ENCODE data around the gene CAND2.

CAND2 gene

GRCh38 chr3:12753275-12754028 is 43.0 kb upstream of the CAND2 start:
- TF ChIP-seq CTCF (IDR thresholded peaks at IDR 0.05) = no peak

GRCh38 chr3:12754313-12754712 is 42.2 kb upstream of the CAND2 start:
- no peak for TF ChIP-seq CTCF (IDR thresholded peaks at IDR 0.05)

- TF ChIP-seq CTCF (IDR thresholded peaks at IDR 0.05) = no peak
Measured at GRCh38 chr3:12755754-12756153, 40.7 kb upstream of the CAND2 start.

- TF ChIP-seq CTCF (IDR thresholded peaks at IDR 0.05) = no peak
Measured at GRCh38 chr3:12756175-12756574, 40.3 kb upstream of the CAND2 start.

DNA sequence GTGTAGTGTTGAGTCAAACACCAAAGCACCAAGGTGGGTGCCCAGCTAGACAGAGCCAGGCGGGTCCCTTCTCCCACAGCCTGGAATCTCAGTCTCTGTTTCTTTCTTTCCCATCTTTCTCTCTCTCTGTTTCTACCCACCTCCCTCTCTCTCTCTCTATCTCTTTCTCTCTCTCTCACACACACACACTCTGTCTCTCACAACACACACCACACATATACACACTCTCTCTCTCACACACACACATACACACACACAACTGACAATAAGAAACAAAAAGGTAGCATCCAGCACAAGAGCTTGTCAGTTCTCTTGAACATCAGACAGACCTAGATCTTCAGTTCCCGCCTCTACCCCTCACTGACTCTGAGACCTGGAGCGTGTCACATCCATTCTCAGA is 39.8 kb upstream of the CAND2 start:
- TF ChIP-seq CTCF (IDR thresholded peaks at IDR 0.05) = no peak

GRCh38 chr3:12758025-12758781 is 38.3 kb upstream of the CAND2 start:
- TF ChIP-seq CTCF (IDR thresholded peaks at IDR 0.05) = no peak

DNA sequence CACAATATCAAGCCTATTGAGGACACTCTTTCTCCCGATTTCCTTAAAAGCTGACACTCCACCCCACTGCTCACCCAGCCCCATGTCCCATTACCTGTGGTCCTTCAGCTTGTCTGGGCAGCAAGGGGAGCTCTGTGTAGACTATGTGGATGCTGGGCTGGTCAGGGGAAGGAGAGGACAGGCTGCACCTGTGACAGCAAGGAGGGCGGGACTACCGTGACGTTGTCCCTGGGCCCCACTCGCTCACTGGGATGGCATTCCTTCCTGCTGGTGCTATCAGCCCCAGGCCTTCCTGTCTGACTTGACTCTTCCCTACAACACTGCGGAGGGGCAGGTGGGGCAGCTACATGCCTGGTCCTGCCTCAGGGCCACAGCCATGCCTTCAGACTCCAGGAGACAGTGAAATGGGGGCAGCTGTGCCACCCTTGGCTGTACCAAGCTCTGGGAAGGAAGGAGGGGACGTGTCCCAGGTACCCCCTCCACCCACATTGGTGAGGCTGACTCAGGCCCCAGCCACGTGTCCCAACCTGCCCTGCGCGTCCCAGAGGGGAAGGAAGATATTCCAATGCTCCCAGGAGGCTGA is 37.3 kb upstream of the CAND2 start, which contains the start of gene TMEM40:
Gene TMEM40 (minus strand): TSS at position 163 of the 583 bp plus-strand sequence. CDS start 9,427 bp downstream, outside the sequence.
- no peak for TF ChIP-seq CTCF (IDR thresholded peaks at IDR 0.05)

Measured in LNCAP (cell line).